ENCODE data around the gene C19orf25.

The C19orf25 gene

GRCh38 chr19:1496714-1497577 is 17.9 kb upstream of the C19orf25 start:
- in situ Hi-C loops (cut with MboI; ENCODE audit: low sequenced_read_pairs), result no loop called here

- in situ Hi-C loops (cut with MboI; ENCODE audit: low sequenced_read_pairs), result no loop called here
These were observed 17.0 kb upstream of the C19orf25 start for GRCh38 chr19:1495799-1496713.

- in situ Hi-C loops (cut with MboI; ENCODE audit: low sequenced_read_pairs), result no loop called here
These were observed 16.2 kb upstream of the C19orf25 start for GRCh38 chr19:1495051-1495798.

DNA sequence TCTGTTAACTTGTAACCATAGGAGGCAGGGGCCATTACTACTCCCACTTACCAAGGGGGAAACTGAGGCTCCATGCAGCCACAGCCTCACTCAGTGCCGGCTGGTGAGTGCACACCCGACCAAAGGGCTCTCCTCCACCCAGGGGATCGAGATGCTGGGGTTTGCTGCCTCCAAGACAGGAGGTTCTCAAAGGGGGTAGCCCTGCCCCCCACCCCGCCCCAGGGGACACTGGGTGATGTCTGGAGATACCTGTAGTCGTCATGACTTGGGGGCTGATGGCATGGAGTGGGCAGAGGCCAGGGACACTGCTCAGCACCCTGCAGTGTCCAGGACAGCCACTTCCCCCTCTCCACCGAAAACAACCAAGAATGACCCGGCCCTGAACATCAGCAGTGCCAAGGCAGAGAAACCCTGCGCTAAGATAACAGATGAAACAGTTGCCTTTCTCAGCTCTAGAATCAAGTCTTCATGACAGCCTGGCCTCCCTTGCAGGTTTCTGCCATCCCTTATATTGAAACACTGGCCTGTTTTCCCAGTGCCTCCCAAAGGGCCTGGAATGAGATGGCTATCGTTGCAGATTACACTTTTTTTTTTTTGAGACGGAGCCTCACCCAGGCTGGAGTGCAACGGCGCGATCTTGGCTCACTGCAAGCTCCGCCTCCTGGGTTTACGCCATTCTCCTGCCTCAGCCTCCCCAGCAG is 15.2 kb upstream of the C19orf25 start:
- in situ Hi-C loops (cut with MboI; ENCODE audit: low sequenced_read_pairs), result no loop called here

GRCh38 chr19:1492474-1493006 is 13.5 kb upstream of the C19orf25 start:
- in situ Hi-C loops (cut with MboI; ENCODE audit: low sequenced_read_pairs), result no loop called here

- in situ Hi-C loops (cut with MboI; ENCODE audit: low sequenced_read_pairs), result no loop called here
These were observed 12.8 kb upstream of the C19orf25 start for GRCh38 chr19:1491849-1492170.

- in situ Hi-C loops (cut with MboI; ENCODE audit: low sequenced_read_pairs), result no loop called here
These were observed 12.3 kb upstream of the C19orf25 start, which contains the start of gene REEP6 for GRCh38 chr19:1491114-1491848. REEP6 (plus strand) TSS chr19:1491181; CDS start chr19:1491270, 89 bp downstream.

GRCh38 chr19:1490311-1491113 is 11.5 kb upstream of the C19orf25 start, which contains the start of gene PCSK4:
PCSK4 (minus strand) TSS chr19:1490350; CDS start chr19:1490346, 4 bp downstream.
- in situ Hi-C loops (cut with MboI; ENCODE audit: low sequenced_read_pairs), result no loop called here

DNA sequence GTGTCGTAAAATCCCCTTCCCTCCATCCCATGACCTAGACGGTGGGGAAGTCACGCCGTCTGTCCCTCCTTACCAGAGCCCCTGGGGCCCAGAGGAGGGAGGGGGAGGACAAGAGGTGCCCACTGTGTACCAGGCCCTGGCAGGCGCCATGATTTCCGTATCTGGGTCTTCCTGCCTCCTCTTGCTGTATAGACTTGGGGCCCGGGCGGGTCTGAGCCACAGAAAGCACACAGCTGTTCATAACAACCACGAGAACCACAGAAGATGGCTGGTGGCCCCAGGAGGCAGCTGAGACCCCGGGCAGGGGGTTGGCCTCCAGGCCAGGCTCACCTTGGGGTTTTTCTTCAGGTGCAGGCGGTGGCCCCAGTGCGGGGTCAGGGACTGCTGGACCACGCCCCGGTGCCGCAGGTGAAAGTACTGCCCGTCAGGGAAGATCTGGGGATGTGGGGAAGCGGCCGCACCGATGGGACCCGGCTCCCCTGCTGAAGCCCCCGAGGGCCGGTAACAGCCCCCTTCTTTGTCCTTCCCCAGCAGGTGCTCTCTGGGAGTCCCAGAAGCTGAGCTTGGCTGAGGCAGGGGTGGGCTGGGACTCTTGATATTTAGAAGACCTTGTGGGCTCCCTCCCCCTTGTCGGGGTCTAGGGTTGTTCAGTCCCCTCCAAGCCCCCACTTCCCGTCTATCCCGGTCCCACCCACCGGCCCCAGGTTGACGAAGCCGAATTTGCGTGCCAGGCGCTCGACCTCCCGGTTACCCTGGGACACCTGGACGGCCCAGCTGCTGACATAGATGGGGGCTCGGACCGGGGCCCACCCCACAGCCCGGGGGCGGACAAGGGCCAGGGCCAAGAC is 10.7 kb upstream of the C19orf25 start:
- in situ Hi-C loops (cut with MboI; ENCODE audit: low sequenced_read_pairs), result no loop called here

GRCh38 chr19:1488282-1488601 is 9.2 kb upstream of the C19orf25 start:
- in situ Hi-C loops (cut with MboI; ENCODE audit: low sequenced_read_pairs), result no loop called here

DNA sequence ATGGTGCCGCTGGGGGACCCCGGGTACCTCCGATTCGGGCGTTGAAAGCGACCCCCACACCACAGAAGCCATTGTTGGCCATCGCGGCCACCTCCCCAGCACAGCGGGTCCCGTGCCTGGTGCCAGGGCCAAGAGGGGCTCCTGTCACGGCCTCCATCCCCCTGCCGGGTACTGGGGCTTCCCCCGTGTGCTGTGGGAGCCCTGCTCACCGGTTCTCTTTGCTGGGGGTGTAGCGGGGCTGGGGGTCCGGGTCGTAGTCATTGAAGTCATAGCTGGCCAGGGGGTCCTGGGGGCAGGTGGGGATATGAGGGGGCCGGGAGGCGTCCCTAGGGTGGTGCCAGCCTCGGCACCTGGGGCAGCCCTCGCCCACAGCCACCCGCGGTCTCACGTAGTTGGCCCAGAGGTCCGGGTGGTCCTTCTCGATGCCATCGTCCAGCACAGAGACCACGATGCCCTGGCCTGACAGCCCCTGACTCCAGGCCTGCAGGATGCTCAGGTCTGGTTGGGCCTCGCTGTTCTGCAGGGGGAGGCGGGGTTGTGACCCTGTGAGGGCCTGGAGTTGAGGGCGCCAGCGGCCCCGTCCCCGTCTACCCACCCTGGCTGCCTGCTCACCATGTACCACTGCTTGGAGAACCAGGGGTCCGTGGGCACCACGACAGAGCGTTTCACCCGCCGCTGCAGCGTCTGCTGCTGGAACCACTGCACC is 8.7 kb upstream of the C19orf25 start:
- in situ Hi-C loops (cut with MboI; ENCODE audit: low sequenced_read_pairs), result no loop called here

DNA sequence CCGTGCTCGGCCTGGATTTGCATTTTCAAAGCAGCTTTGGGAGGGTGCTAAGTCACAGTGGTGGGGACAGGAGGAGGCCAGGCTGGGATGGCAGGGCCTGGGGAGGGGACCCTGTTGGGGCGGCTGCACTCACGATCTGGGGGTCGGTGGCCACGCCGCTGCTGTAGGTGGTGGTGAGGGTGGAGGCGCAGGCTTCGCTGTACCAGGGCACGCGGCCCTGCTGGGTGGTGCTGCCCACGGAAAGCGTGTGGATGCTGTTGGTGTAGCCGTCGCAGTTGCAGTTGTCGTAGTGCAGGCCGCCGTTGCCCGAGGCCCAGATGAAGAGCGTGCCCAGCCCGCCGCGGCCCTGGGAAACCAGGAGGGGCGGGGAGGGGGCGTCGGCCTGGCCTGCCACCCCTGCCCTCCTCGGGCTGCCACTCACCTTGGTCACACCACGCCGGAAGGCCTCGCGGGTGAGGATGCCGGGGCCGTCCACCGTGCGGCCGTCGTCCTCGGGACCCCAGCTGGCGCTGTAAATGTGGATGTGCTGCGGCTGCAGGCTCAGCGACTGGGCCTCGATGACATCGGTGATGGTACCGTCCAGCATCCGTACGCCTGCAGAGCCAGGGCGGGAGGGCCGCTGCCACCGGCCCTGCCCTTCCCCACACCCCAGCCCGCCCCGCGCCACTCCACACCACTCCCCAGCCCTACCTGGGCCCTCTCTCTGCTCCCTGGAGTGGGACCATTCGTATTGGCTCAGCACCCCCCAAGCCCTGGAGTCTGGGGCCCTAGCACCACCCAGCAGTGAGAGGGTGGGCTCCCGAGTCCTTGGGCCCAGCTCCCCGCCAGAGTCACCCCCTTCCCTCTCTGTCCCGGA is 7.9 kb upstream of the C19orf25 start:
- in situ Hi-C loops (cut with MboI; ENCODE audit: low sequenced_read_pairs), result no loop called here

- in situ Hi-C loops (cut with MboI; ENCODE audit: low sequenced_read_pairs), result no loop called here
These were observed 5.0 kb upstream of the C19orf25 start for GRCh38 chr19:1483979-1484428.

DNA sequence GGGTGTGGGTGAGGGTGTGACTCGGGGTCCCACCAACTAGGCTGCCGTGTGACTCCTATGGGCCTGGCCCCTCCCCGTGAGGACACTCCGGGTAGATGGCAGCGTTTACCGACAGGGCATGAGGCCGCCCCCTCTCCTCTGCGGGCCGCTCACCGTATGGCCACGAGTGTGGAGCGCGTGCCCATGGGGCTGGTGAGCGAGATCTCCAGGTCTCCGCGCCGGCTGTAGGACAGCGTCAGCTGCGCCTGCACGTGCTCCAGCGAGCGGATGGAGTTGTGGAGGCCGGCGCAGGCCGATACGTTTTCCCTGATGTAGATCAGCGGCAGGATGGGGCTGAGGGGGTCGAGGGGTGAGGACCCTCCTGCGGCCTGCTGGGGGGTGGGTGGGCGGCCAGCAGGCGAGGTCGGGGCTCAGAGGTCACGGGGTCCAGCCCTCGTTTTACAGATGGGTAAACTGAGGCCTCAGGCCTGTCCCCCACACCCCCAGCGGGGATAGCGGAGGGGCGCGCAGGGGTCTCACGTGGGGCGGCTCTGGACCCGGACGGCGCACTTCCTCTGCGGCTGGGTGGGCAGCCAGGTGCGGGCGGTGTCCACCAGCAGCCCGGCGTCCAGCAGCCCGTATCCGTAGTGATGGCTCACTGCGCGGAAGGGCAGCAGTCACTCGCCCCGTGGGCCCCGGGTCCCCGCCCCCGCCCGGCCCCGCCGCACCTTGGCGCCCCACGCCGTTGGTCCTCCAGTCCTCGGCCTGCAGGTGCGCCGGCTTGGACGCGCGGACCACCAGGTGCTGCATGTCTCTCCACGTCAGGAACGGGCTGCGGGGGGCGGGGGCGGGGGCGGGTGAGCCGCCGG is 4.3 kb upstream of the C19orf25 start:
- in situ Hi-C loops (cut with MboI; ENCODE audit: low sequenced_read_pairs), result no loop called here

DNA sequence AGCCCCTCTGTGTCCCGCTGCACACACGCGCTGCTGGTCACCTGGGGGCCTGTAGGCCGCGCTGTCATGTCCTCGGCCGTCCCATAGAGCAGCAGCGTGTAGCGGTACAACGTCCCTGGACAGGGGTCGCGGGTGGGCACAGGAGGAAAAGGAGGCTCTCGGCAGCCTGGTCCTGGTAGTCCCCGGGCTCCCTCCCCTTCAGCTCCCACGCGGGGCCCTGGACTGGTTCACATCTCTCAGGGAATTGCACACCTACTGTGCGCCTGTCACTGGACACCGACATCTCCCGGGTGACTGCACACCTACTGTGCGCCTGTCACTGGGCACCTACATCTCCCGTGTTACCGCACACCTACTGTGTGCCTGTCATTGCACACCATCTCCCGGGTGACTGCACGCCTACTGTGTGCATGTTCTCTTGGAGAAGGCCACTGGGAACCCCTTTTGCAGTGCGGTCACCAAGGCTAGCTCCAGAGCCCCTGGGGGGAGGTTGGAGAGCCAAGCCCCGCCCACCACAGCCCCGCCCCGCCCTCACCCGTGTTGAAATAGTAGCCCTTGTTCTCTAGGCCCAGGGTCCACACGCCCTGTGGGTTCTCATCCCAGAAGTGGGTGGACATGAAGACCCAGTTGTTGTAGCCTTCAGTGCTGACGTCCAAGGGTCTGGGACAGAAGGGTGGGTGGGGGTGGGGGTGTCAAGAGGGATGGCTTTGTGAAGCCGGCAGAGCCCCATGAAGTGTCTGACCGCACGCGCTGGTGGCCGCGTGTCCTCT is 3.5 kb upstream of the C19orf25 start:
- in situ Hi-C loops (cut with MboI; ENCODE audit: low sequenced_read_pairs), result no loop called here
